H1 (cell line): ENCODE data around the gene SSNA1. TPM values are rescaled to one million over a fixed set of nuclear protein-coding genes. Genes with fewer than 3 reads are reported as not detected.

Source experiments
- CTCF ChIA-PET: fragments of 300-600 bp; sonication (Branson Sonifier 250); formaldehyde crosslinking; loops from one replicate; lab custom pipeline; 2021; ENCODE audit not compliant: partially characterized antibody; lab: Charles Lee
- POLR2A ChIA-PET: fragments of 300-600 bp; sonication (Branson Sonifier 250); formaldehyde crosslinking; loops from one replicate; lab custom pipeline; 2021; ENCODE audit warnings: inconsistent platforms; ENCODE audit not compliant: partially characterized antibody; lab: Charles Lee
- DNase-seq, 2 experiments: peaks; one replicate each; pipeline versions ENCODE4 v3.0.0 to v3.0.0-alpha.2; 2010 to 2022; ENCODE audit warnings: low spot score in 2 of 2, low read depth in 1 of 2, mixed read lengths in 1 of 2
- FAIRE-seq: peaks from 2 replicates; lab custom pipeline; 2011; peaks lifted over from hg19 to GRCh38; lab: Jason Lieb, UNC
- H2AFZ ChIP-seq: 2 replicates; pipeline ENCODE4 v1.8.1; 2012; ENCODE audit warnings: low read length, inconsistent platforms
- H2AK5ac ChIP-seq: 2 replicates; pipeline ENCODE4 v1.6.1; 2013; ENCODE audit warnings: low read depth, low read length
- H2BK120ac ChIP-seq: replicated peaks from 2 replicates; pipeline ENCODE3; 2013; ENCODE audit warnings: low read depth, low read length, inconsistent platforms
- H2BK12ac ChIP-seq: 2 replicates; pipeline ENCODE4 v1.6.1; 2013; ENCODE audit warnings: low read depth, low read length
- H2BK15ac ChIP-seq: 2 replicates; pipeline ENCODE4 v1.6.1; 2013; ENCODE audit warnings: low read length
- H2BK20ac ChIP-seq: 2 replicates; pipeline ENCODE4 v1.6.1; 2013; ENCODE audit warnings: low read length
- H2BK5ac ChIP-seq: 2 replicates; pipeline ENCODE4 v1.6.1; 2013; ENCODE audit warnings: low read depth, low read length
- H3K14ac ChIP-seq: 2 replicates; pipeline ENCODE4 v1.6.1; 2013; ENCODE audit warnings: inconsistent platforms; ENCODE audit not compliant: insufficient read length
- H3K18ac ChIP-seq: 2 replicates; pipeline ENCODE4 v1.6.1; 2013; ENCODE audit warnings: low read length; ENCODE audit errors: extremely low read depth
- H3K23ac ChIP-seq: 2 replicates; pipeline ENCODE4 v1.6.1; 2013; ENCODE audit warnings: inconsistent platforms; ENCODE audit not compliant: insufficient read length
- H3K23me2 ChIP-seq: 2 replicates; pipeline ENCODE4 v1.6.1; 2013; ENCODE audit warnings: low read depth, low read length
- H3K27ac ChIP-seq: 2 replicates; pipeline ENCODE4 v1.6.1; 2011; ENCODE audit warnings: low read depth, low read length, inconsistent platforms
- H3K27me3 ChIP-seq, 4 experiments: replicated peaks in 1 of 4; 1 replicate in 1 of 4; 2 replicates in 3 of 4; pipeline versions ENCODE4 v1.6.1 to v1.8.1; 2011 to 2013; ENCODE audit warnings: low read length in 3 of 4, mild to moderate bottlenecking in 3 of 4, inconsistent platforms in 2 of 4, mixed read lengths in 2 of 4, moderate library complexity in 1 of 4; ENCODE audit not compliant: control insufficient read depth in 3 of 4, insufficient read depth in 3 of 4; ENCODE audit errors: extremely low read depth in 1 of 4
- H3K36me3 ChIP-seq, 4 experiments: 2 replicates each; pipeline versions ENCODE4 v1.6.1 to v1.8.1; 2011 to 2013; ENCODE audit warnings: mild to moderate bottlenecking in 4 of 4, low read length in 3 of 4, moderate library complexity in 2 of 4, control low read depth in 1 of 4, inconsistent platforms in 1 of 4; ENCODE audit not compliant: insufficient read depth in 4 of 4, control insufficient read depth in 2 of 4
- H3K4ac ChIP-seq: replicated peaks from 2 replicates; pipeline ENCODE3; 2013; ENCODE audit warnings: low read length, low read depth, mixed read lengths, inconsistent platforms; ENCODE audit not compliant: insufficient read length
- H3K4me1 ChIP-seq, 4 experiments: replicated peaks in 1 of 4; 1 replicate in 1 of 4; 2 replicates in 3 of 4; pipeline versions ENCODE4 v1.6.1 to v1.8.1; 2011 to 2013; ENCODE audit warnings: low read length in 3 of 4, inconsistent platforms in 2 of 4, mixed read lengths in 1 of 4; ENCODE audit not compliant: insufficient read depth in 4 of 4, control insufficient read depth in 3 of 4
- H3K4me2 ChIP-seq, 2 experiments: 2 replicates each; pipeline versions ENCODE4 v1.6.1 to v1.8.1; 2011 to 2013; ENCODE audit warnings: low read depth in 2 of 2, low read length in 2 of 2, control low read depth in 1 of 2, inconsistent platforms in 1 of 2, mild to moderate bottlenecking in 1 of 2; ENCODE audit not compliant: insufficient read depth in 1 of 2
- H3K4me3 ChIP-seq, 4 experiments: fragments of 200-600, 300-600 bp in 1 of 4; sonication (generic), shearing (Covaris generic), sonication (Bioruptor Twin) in 1 of 4; 2 replicates each; pipeline versions ENCODE4 v1.5.1 to v1.8.1; 2011 to 2016; ENCODE audit warnings: low read length in 4 of 4, low read depth in 3 of 4, control low read depth in 2 of 4, inconsistent platforms in 2 of 4, mild to moderate bottlenecking in 2 of 4, mixed read lengths in 1 of 4, moderate library complexity in 1 of 4; ENCODE audit not compliant: insufficient read depth in 2 of 4; ENCODE audit errors: extremely low read depth in 1 of 4
- H3K56ac ChIP-seq: replicated peaks from 2 replicates; pipeline ENCODE3; 2013; ENCODE audit warnings: low read depth, mild to moderate bottlenecking, mixed read lengths, low read length, inconsistent platforms; ENCODE audit not compliant: insufficient read length
- H3K79me1 ChIP-seq: 2 replicates; pipeline ENCODE4 v1.6.1; 2013; ENCODE audit warnings: low read depth, low read length, control low read depth
- H3K79me2 ChIP-seq, 2 experiments: 2 replicates each; pipeline versions ENCODE4 v1.6.1 to v1.8.1; 2012 to 2013; ENCODE audit warnings: low read length in 2 of 2, mild to moderate bottlenecking in 2 of 2, inconsistent platforms in 1 of 2; ENCODE audit not compliant: insufficient read depth in 2 of 2, control insufficient read depth in 1 of 2
- H3K9ac ChIP-seq, 4 experiments: replicated peaks in 1 of 4; 1 replicate in 1 of 4; 2 replicates in 3 of 4; pipeline versions ENCODE4 v1.6.1 to v1.8.1; 2011 to 2013; ENCODE audit warnings: low read depth in 3 of 4, low read length in 3 of 4, control low read depth in 2 of 4, mild to moderate bottlenecking in 2 of 4, moderate library complexity in 2 of 4, inconsistent platforms in 1 of 4; ENCODE audit errors: extremely low read depth in 1 of 4
- H3K9me3 ChIP-seq, 2 experiments: 2 replicates each; pipeline versions ENCODE4 v1.6.1 to v1.8.1; 2012 to 2013; ENCODE audit warnings: mild to moderate bottlenecking in 2 of 2, moderate library complexity in 2 of 2, control low read depth in 1 of 2, inconsistent platforms in 1 of 2, low read depth in 1 of 2, low read length in 1 of 2, mixed read lengths in 1 of 2; ENCODE audit not compliant: insufficient read depth in 2 of 2
- H4K20me1 ChIP-seq, 2 experiments: replicated peaks in 1 of 2; 2 replicates each; pipeline versions ENCODE3 to v1.8.1; 2011 to 2013; ENCODE audit warnings: inconsistent platforms in 2 of 2, low read length in 2 of 2, mild to moderate bottlenecking in 1 of 2; ENCODE audit not compliant: insufficient read depth in 2 of 2, control insufficient read depth in 1 of 2
- H4K5ac ChIP-seq: 2 replicates; pipeline ENCODE4 v1.6.1; 2013; ENCODE audit warnings: low read length, low read depth, mixed read lengths, inconsistent platforms; ENCODE audit not compliant: insufficient read length
- H4K8ac ChIP-seq: 2 replicates; pipeline ENCODE4 v1.8.0; 2013; ENCODE audit warnings: mild to moderate bottlenecking, moderate library complexity, low read length, inconsistent platforms; ENCODE audit not compliant: insufficient read depth; ENCODE audit errors: extremely low read depth
- H4K91ac ChIP-seq: replicated peaks from 2 replicates; pipeline ENCODE3; 2013; ENCODE audit warnings: low read length, mixed read lengths, inconsistent platforms; ENCODE audit not compliant: insufficient read length
- CHD2 ChIP-seq: IDR thresholded peaks from 2 replicates; pipeline ENCODE4 v1.6.1; 2012; ENCODE audit warnings: low read length, improper control_type of control experiment
- KDM4A ChIP-seq: IDR thresholded peaks from one replicate; pipeline ENCODE4 v1.7.1; 2012; ENCODE audit warnings: low read depth, mild to moderate bottlenecking, moderate library complexity, low read length, inconsistent platforms; ENCODE audit not compliant: severe bottlenecking
- TEAD4 ChIP-seq: IDR thresholded peaks from 2 replicates; pipeline ENCODE4 v1.6.1; 2012; ENCODE audit warnings: low read depth, low read length, inconsistent platforms, mixed read lengths
- ZNF274 ChIP-seq: IDR thresholded peaks from 2 replicates; pipeline ENCODE4 v1.7.0; 2012; ENCODE audit warnings: low read length, borderline replicate concordance; ENCODE audit errors: extremely low read depth
- whole genome bisulfite sequencing, 2 experiments: shearing (Covaris generic) in 1 of 2; methylation state at CpG; one replicate each; pipeline versions ENCODE4 v1.1.6 to v1.1.7; 2013 to 2015; ENCODE audit warnings: low lambda C conversion rate in 2 of 2, mixed read lengths in 2 of 2, inconsistent platforms in 1 of 2, low coverage in 1 of 2, missing lambda C conversion rate in 1 of 2; ENCODE audit not compliant: insufficient replicate concordance in 2 of 2, insufficient coverage in 1 of 2, insufficient read length in 1 of 2; ENCODE audit errors: extremely low coverage in 1 of 2, missing lambda C conversion rate in 1 of 2; 5-methylcytosine and 5-hydroxymethylcytosine counted together
- polyA plus RNA-seq, 7 experiments: library from polyadenylated mRNA; depleted of rRNA in 3 of 7; stranded (reverse) in 5 of 7; unstranded in 2 of 7; fragments of >200 nt in 5 of 7; fragments of 200-250 nt in 2 of 7; gene quantifications; 1 replicate in 5 of 7; 2 replicates in 1 of 7; 4 replicates in 1 of 7; pipeline versions ENCODE4 v1.2.1 to v1.2.3, GENCODE V29; 2011 to 2013; ENCODE audit warnings: missing spikeins in 2 of 7, mixed read lengths in 2 of 7
- total RNA-seq: library from RNA; stranded (reverse); fragmentation: NEBNext Ultra II Directional; extraction: Animal tissue kit (Norgen Biotek cat#: 25700); gene quantifications from 2 replicates; pipeline ENCODE4 v1.2.1, GENCODE V29; 2021
- TF ChIP-seq, protein P1 (sequence below): IDR thresholded peaks from 2 replicates; pipeline ENCODE4 v1.6.1; 2012; ENCODE audit warnings: inconsistent platforms
- TF ChIP-seq, protein P2 (sequence below): IDR thresholded peaks from 2 replicates; pipeline ENCODE4 v1.6.1; 2011; ENCODE audit warnings: low read depth, mild to moderate bottlenecking, low read length; ENCODE audit not compliant: insufficient read depth

SSNA1 gene
- total and polyA plus RNA-seq, 2 of the 8 experiments (the other 6 are each of a cell fraction or from before 2014, with no cell fraction given), result 87.3 to 157 TPM

DNA sequence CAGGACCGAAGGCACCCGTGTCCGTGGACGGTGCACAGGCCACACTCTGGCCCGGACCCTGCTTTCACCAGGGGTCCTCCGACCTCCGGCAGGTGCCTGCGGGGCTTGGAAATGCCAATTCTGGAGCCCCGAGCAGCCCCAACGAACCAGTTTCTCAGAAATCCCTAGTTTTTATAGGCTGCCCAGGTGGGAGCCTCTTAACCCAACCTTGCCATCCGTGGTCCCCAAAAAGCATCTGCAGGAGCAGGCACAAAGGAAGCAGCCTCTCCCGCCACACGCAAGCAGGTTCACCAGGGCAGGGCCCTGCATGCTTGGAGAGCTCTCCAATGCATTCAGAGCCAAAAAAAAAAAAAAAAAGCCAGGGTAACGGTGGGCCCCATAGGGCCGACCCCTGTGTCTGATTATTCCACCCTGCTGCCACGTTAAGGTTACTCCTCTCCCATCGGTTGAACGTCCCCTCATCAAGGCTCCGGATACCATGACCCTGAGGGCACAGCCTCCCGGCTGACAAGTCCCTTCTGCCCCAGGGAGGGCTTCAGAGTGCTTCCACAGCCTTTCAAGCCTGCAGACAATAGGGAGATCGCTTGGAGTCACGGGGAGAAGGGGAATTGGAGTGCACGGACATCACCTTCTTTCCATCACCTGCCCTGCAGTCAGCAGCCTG, 12.9 kb downstream of the SSNA1 start:
- POLR2A ChIA-PET, result interaction anchor here (0.6 to 69.9 kb wide), 16 partner anchors 11 to 219 kb away, joined by 3 to 1462 read pairs (median 4); partner anchors contain the start of genes ANAPC2, CYSRT1, MAN1B1 and NELFB
- peak overlapping the region; percentile 74 to 88 for H3K4me2 ChIP-seq
- H3K79me1 ChIP-seq, result peaks cover 25% of the 10 kb centered on the region
- H3K23ac ChIP-seq, result no peak overlapping the region
- peaks cover 18% of the 10 kb centered on the region for H3K23me2 ChIP-seq
- no peak for TF ChIP-seq TEAD4
- no peak for TF ChIP-seq CHD2
- TF ChIP-seq KDM4A, result peak; percentile 3
- TF ChIP-seq, protein P1, sequence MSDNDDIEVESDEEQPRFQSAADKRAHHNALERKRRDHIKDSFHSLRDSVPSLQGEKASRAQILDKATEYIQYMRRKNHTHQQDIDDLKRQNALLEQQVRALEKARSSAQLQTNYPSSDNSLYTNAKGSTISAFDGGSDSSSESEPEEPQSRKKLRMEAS, result no peak
- TF ChIP-seq, protein P2, sequence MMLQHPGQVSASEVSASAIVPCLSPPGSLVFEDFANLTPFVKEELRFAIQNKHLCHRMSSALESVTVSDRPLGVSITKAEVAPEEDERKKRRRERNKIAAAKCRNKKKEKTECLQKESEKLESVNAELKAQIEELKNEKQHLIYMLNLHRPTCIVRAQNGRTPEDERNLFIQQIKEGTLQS, result no peak
- no peak for TF ChIP-seq ZNF274
- TF ChIP-seq, all 59 proteins: peak for 1
- no peak overlapping the region for H2BK15ac ChIP-seq
- H2BK5ac ChIP-seq, result peak overlapping the region; percentile 98
- no peak for FAIRE-seq
- peaks cover 10 to 28% (median 19%) of the 10 kb centered on the region in 4 experiments for H3K4me1 ChIP-seq
- no peaks in the 10 kb centered on the region for H3K9me3 ChIP-seq
- no peak overlapping the region for H3K14ac ChIP-seq
- H3K56ac ChIP-seq, result peak overlapping the region; percentile 77
- peak overlapping the region; percentile 54 for H2BK120ac ChIP-seq
- peak overlapping the region; percentile 91 for H3K4ac ChIP-seq
- H3K27me3 ChIP-seq, result no peaks in the 10 kb centered on the region
- peak overlapping the region; percentile 35 to 71 (median 54); a peak in 6 of 7 replicates for H3K9ac ChIP-seq
- H4K8ac ChIP-seq, result peak overlapping the region; percentile 86
- H3K79me2 ChIP-seq, result peaks cover 0 to 50% of the 10 kb centered on the region in 2 experiments; a peak in 3 of 4 replicates
- H3K4me3 ChIP-seq, result peak overlapping the region; percentile 64 to 78 (median 69)
- peaks cover 0 to 22% of the 10 kb centered on the region in 2 experiments for H4K20me1 ChIP-seq
- no peak overlapping the region; the same call in 1 of the 2 replicates for H3K27ac ChIP-seq
- H2BK12ac ChIP-seq, result no peak overlapping the region
- H3K36me3 ChIP-seq, result no peaks in the 10 kb centered on the region
- peak in 1 of 2 experiments; percentile 49 for DNase-seq
- CTCF ChIA-PET, result interaction anchor here (0.6 to 4.4 kb wide), 11 partner anchors 9 to 155 kb away, joined by 3 to 19 read pairs (median 4); partner anchors contain the start of genes NPDC1 and RNF224
- WGBS, 2 experiments, result 35% methylated on average over 22 of the region's 23 CpGs; no CpG with 5 or more reads in 1 of the 2 experiments
- peak overlapping the region; percentile 99 for H3K18ac ChIP-seq
- H2AFZ ChIP-seq, result no peak overlapping the region
- H2AK5ac ChIP-seq, result no peak overlapping the region
- no peak overlapping the region for H2BK20ac ChIP-seq
- peak overlapping the region; percentile 99 for H4K91ac ChIP-seq
- peak overlapping the region; percentile 100 for H4K5ac ChIP-seq
